OCI-LY3 (cell line): ENCODE measurements around the gene LITAFD.
"Not testable (repeated sequence)": the region's sequence is repeated elsewhere in the genome, so short reads cannot be mapped to it uniquely, and the experiment has no call there.

ENCODE experiments used
- H2AFZ ChIP-seq: fragments of 200-600, 300-600 bp; shearing (Covaris generic); 2 replicates; pipeline ENCODE4 v1.6.0; 2014; ENCODE audit warnings: antibody characterized with exemption, low read depth, low read length
- H3K27ac ChIP-seq: fragments of 200-600, 300-600 bp; sonication (generic); 2 replicates; pipeline ENCODE4 v1.5.1; 2014; ENCODE audit warnings: mild to moderate bottlenecking, low read length, moderate library complexity, mixed read lengths
- H3K27me3 ChIP-seq: fragments of 200-600, 300-600 bp; sonication (generic); 2 replicates; pipeline ENCODE4 v1.6.1; 2014; ENCODE audit warnings: low read depth, low read length, mixed read lengths
- H3K36me3 ChIP-seq: fragments of 200-600, 300-600 bp; sonication (generic); replicated peaks from 2 replicates; pipeline ENCODE3; 2014; ENCODE audit warnings: low read depth, low read length, mixed read lengths
- H3K4me1 ChIP-seq: fragments of 300-600, 200-600 bp; sonication (generic); 2 replicates; pipeline ENCODE4 v1.6.1; 2014; ENCODE audit warnings: low read length, mixed read lengths
- H3K4me2 ChIP-seq: fragments of 200-600, 300-600 bp; sonication (generic); 2 replicates; pipeline ENCODE4 v1.6.1; 2014; ENCODE audit warnings: low read length, mixed read lengths
- H3K4me3 ChIP-seq: fragments of 300-600, 200-600 bp; sonication (generic); 2 replicates; pipeline ENCODE4 v1.5.1; 2014; ENCODE audit warnings: antibody characterized with exemption, mild to moderate bottlenecking, low read length, moderate library complexity
- H3K79me2 ChIP-seq: fragments of 300-600, 200-600 bp; shearing (Covaris generic); 2 replicates; pipeline ENCODE4 v1.6.1; 2014; ENCODE audit warnings: mild to moderate bottlenecking, low read length, mixed read lengths
- H3K9ac ChIP-seq: fragments of 300-600, 200-600 bp; shearing (Covaris generic); 2 replicates; pipeline ENCODE4 v1.6.0; 2014; ENCODE audit warnings: mild to moderate bottlenecking, low read length, moderate library complexity
- H3K9me3 ChIP-seq: fragments of 200-600, 300-600 bp; shearing (Covaris generic); 2 replicates; pipeline ENCODE4 v1.6.1; 2014; ENCODE audit warnings: low read length, mixed read lengths; ENCODE audit not compliant: insufficient read depth
- H4K20me1 ChIP-seq: fragments of 200-600, 300-600 bp; sonication (generic); 2 replicates; pipeline ENCODE4 v1.6.1; 2016; ENCODE audit warnings: low read length, mixed read lengths; ENCODE audit not compliant: insufficient read depth
- CTCF ChIP-seq: fragments of 200-600, 300-600 bp; sonication (generic); IDR thresholded peaks from 2 replicates; pipeline ENCODE4 v1.5.1; 2014; ENCODE audit warnings: antibody characterized with exemption, low read length, low read depth
- EZH2phosphoT487 ChIP-seq: fragments of 200-600 bp; shearing (Covaris generic); IDR thresholded peaks from 2 replicates; pipeline ENCODE4 v1.6.1; 2018; ENCODE audit warnings: antibody characterized with exemption, mixed run types, low read depth

LITAFD gene

GRCh38 chr16:8872071-8872470, 10.1 kb upstream of the LITAFD start:
- peaks cover 7% of the 10 kb centered on the region for H4K20me1 ChIP-seq
- no peaks in the 10 kb centered on the region for H3K36me3 ChIP-seq
- H3K9ac ChIP-seq, result no peak overlapping the region
- no peak overlapping the region for H3K4me2 ChIP-seq
- no peaks in the 10 kb centered on the region; the same call in 1 of the 2 replicates for H3K27me3 ChIP-seq
- TF ChIP-seq CTCF (no peak), EZH2phosphoT487 (no peak)
- no peaks in the 10 kb centered on the region for H3K9me3 ChIP-seq
- no peak overlapping the region for H2AFZ ChIP-seq
- no peak overlapping the region for H3K4me3 ChIP-seq
- peaks cover 12% of the 10 kb centered on the region for H3K79me2 ChIP-seq
- H3K27ac ChIP-seq, result no peak overlapping the region
- H3K4me1 ChIP-seq, result peaks cover 23% of the 10 kb centered on the region

DNA sequence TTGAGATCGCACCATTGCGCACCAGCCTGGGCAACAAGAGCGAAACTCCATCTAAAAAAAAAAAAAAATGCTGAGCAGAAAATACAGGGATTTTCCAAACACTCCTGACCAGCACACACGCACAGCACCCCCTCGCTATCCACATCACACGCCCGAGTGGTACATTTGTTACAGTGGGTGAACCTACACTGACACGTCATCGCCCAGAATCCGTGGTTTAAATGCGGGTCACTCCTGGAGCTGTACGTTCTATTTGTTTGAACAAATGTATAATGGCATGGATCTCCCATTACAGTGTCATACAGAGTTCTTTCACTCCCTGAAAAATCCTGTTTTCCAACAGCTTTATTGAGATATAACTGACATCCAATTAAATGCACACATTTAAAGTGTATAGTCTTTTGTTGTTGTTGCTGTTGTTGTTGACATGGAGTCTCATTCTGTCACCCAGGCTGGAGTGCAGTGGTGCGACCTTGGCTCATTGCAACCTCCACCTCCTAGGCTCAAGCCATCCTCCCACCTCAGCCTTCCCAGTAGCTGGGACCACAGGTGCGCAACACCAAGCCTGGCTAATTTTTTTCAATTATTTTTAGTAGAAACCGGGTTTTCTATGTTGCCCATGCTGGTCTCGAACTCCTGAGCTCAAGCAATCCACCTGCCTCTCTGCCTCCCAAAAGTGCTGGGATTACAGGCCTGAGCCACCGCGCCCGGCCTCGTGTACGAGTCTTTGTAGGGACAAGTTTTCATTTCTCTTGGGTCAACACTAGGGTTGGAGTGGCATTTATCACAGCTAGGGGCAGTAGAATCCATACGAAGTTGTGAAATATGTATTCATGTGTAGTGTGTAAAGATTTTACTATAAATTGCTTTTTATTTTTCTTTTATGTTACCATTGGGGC, 8.9 kb upstream of the LITAFD start:
- Histone ChIP-seq H3K27ac (no peak overlapping the region), H3K9ac (no peak overlapping the region), H3K79me2 (peaks cover under 1% of the 10 kb centered on the region; the same call in 1 of the 2 replicates), H2AFZ (no peak overlapping the region), H3K9me3 (no peaks in the 10 kb centered on the region), H4K20me1 (no peaks in the 10 kb centered on the region), H3K4me1 (peaks cover 21% of the 10 kb centered on the region), H3K27me3 (no peaks in the 10 kb centered on the region; the same call in 1 of the 2 replicates), H3K4me2 (no peak overlapping the region), H3K36me3 (no peaks in the 10 kb centered on the region), H3K4me3 (no peak overlapping the region)
- TF ChIP-seq EZH2phosphoT487 (no peak), CTCF (no peak; the same call in 1 of the 2 replicates)

GRCh38 chr16:8873866-8874195, 8.3 kb upstream of the LITAFD start:
- H3K27me3 ChIP-seq, H3K4me3 ChIP-seq: not testable (repeated sequence)

DNA sequence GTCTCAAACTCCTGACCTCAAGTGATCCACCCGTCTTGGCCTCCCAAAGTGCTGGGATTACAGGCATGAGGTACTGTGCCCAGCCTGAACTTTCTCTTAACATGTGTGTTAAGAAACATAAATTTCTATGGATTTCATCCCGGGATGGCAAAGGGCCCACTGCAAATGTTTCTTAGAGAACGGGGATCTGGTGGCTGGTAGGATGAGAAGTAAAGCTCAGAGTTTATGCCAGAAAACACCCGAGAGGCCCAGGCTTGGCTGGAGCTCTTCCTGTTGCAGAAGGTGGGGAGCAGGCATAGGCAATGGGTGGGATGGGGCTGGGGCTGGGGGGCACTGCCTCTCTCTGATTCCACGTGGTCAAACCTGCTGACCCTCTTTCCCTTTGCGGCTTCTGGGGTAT, 7.8 kb upstream of the LITAFD start:
- Histone ChIP-seq H3K4me2 (no peak overlapping the region), H4K20me1 (no peaks in the 10 kb centered on the region), H3K4me1 (peaks cover 24% of the 10 kb centered on the region), H3K27me3 (no peaks in the 10 kb centered on the region; the same call in 1 of the 2 replicates), H3K79me2 (no peaks in the 10 kb centered on the region), H2AFZ (no peak overlapping the region), H3K36me3 (no peaks in the 10 kb centered on the region), H3K27ac (no peak overlapping the region), H3K4me3 (no peak overlapping the region), H3K9me3 (no peaks in the 10 kb centered on the region), H3K9ac (no peak overlapping the region)
- no peak for TF ChIP-seq EZH2phosphoT487
- no peak for TF ChIP-seq CTCF

More at GRCh38 chr16:8873866-8874195, 8.3 kb upstream of the LITAFD start:
- not testable (repeated sequence) for H3K79me2 ChIP-seq, H2AFZ ChIP-seq, H3K4me2 ChIP-seq, H3K27ac ChIP-seq, H3K9me3 ChIP-seq, H4K20me1 ChIP-seq, H3K9ac ChIP-seq, H3K36me3 ChIP-seq
- H3K4me1 ChIP-seq, result peaks cover 26% of the 10 kb centered on the region

GRCh38 chr16:8875317-8875716, 6.8 kb upstream of the LITAFD start:
- H3K79me2 ChIP-seq, H3K9me3 ChIP-seq, H3K4me3 ChIP-seq, H3K36me3 ChIP-seq, H3K27me3 ChIP-seq, H3K27ac ChIP-seq, H3K4me2 ChIP-seq, H4K20me1 ChIP-seq, H2AFZ ChIP-seq, H3K9ac ChIP-seq: not testable (repeated sequence)
- H3K4me1 ChIP-seq, result peaks cover 23% of the 10 kb centered on the region
